Liver (tissue), 9 donors: Measurements from ENCODE around the gene LOXL3. TPM values are rescaled to one million over a fixed set of nuclear protein-coding genes. Genes with fewer than 3 reads are reported as not detected.

Source experiments
- DNase-seq: peaks from one replicate; pipeline ENCODE4 v3.0.0-alpha.2; 2017; ENCODE audit warnings: low spot score
- H3K27ac ChIP-seq, 2 donors: one replicate each; pipeline ENCODE4 v1.7.0; 2013; ENCODE audit warnings: inconsistent platforms in 2 of 2, low read length in 2 of 2, control low read depth in 1 of 2, low read depth in 1 of 2, mild to moderate bottlenecking in 1 of 2
- H3K27me3 ChIP-seq, 4 donors: one replicate each; pipeline versions ENCODE4 v1.6.1 to v1.7.0; 2013; ENCODE audit warnings: low read length in 3 of 4, inconsistent platforms in 1 of 4, mild to moderate bottlenecking in 1 of 4, moderate library complexity in 1 of 4; ENCODE audit not compliant: control insufficient read depth in 4 of 4, insufficient read depth in 4 of 4
- H3K36me3 ChIP-seq, 4 donors: one replicate each; pipeline versions ENCODE4 v1.6.1 to v1.7.0; 2013; ENCODE audit warnings: low read length in 3 of 4, mild to moderate bottlenecking in 3 of 4, low read depth in 1 of 4, moderate library complexity in 1 of 4; ENCODE audit not compliant: control insufficient read depth in 4 of 4, insufficient read depth in 3 of 4
- H3K4me1 ChIP-seq, 4 donors: one replicate each; pipeline versions ENCODE4 v1.6.1 to v1.7.0; 2013; ENCODE audit warnings: low read length in 3 of 4, mild to moderate bottlenecking in 3 of 4, moderate library complexity in 1 of 4; ENCODE audit not compliant: control insufficient read depth in 4 of 4, insufficient read depth in 4 of 4
- H3K4me3 ChIP-seq, 3 donors: one replicate each; pipeline versions ENCODE4 v1.6.1 to v1.7.0; 2013; ENCODE audit warnings: low read length in 3 of 3, control low read depth in 1 of 3, low read depth in 1 of 3, mild to moderate bottlenecking in 1 of 3
- H3K9ac ChIP-seq, 2 donors: one replicate each; pipeline ENCODE4 v1.7.0; 2013; ENCODE audit warnings: low read length in 2 of 2, mild to moderate bottlenecking in 2 of 2, moderate library complexity in 2 of 2, control low read depth in 1 of 2, low read depth in 1 of 2
- H3K9me3 ChIP-seq, 4 donors: one replicate each; pipeline versions ENCODE4 v1.6.1 to v1.7.0; 2013; ENCODE audit warnings: low read length in 3 of 4; ENCODE audit not compliant: control insufficient read depth in 4 of 4
- CTCF ChIP-seq: fragments of 150-350 bp; IDR thresholded peaks from 2 replicates; pipeline ENCODE4 v1.5.1; 2017; ENCODE audit warnings: improper control_type of control experiment, low read depth, low read length; ENCODE audit not compliant: missing input control
- EGR1 ChIP-seq, 2 donors: IDR thresholded peaks; 2 replicates each; pipeline ENCODE4 v1.6.1; 2016 to 2018; ENCODE audit warnings: antibody characterized with exemption in 2 of 2, low read depth in 2 of 2
- FOXA1 ChIP-seq: IDR thresholded peaks from 2 replicates; pipeline ENCODE4 v1.6.1; 2016; ENCODE audit warnings: antibody characterized with exemption
- FOXA2 ChIP-seq: IDR thresholded peaks from 2 replicates; pipeline ENCODE4 v1.6.1; 2016; ENCODE audit warnings: antibody characterized with exemption
- GABPA ChIP-seq, 2 donors: IDR thresholded peaks in 1 of 2; conservative IDR thresholded peaks in 1 of 2; 2 replicates each; pipeline ENCODE4 v1.6.1; 2016; ENCODE audit warnings: antibody characterized with exemption in 2 of 2, mild to moderate bottlenecking in 1 of 2, moderate library complexity in 1 of 2
- HNF4A ChIP-seq, 2 donors: conservative IDR thresholded peaks; 2 replicates each; pipeline ENCODE4 v1.6.1; 2016; ENCODE audit warnings: antibody characterized with exemption in 2 of 2, mild to moderate bottlenecking in 2 of 2
- HNF4G ChIP-seq: IDR thresholded peaks from 2 replicates; pipeline ENCODE4 v1.6.1; 2016; ENCODE audit warnings: antibody characterized with exemption
- JUND ChIP-seq, 2 donors: IDR thresholded peaks; 2 replicates each; pipeline ENCODE4 v1.6.1; 2016; ENCODE audit warnings: antibody characterized with exemption in 2 of 2
- MAX ChIP-seq: IDR thresholded peaks from 2 replicates; pipeline ENCODE4 v1.6.1; 2016; ENCODE audit warnings: antibody characterized with exemption
- NR2F2 ChIP-seq: IDR thresholded peaks from 2 replicates; pipeline ENCODE4 v1.6.1; 2016; ENCODE audit warnings: antibody characterized with exemption
- RAD21 ChIP-seq, 2 donors: IDR thresholded peaks; 2 replicates each; pipeline ENCODE4 v1.6.1; 2016; ENCODE audit warnings: antibody characterized with exemption in 2 of 2, mild to moderate bottlenecking in 2 of 2
- REST ChIP-seq: IDR thresholded peaks from 2 replicates; pipeline ENCODE4 v1.6.1; 2016; ENCODE audit warnings: antibody characterized with exemption, mild to moderate bottlenecking
- RXRA ChIP-seq, 2 donors: IDR thresholded peaks; 2 replicates each; pipeline ENCODE4 v1.6.1; 2017 to 2018; ENCODE audit warnings: antibody characterized with exemption in 2 of 2, mild to moderate bottlenecking in 1 of 2
- SP1 ChIP-seq: IDR thresholded peaks from 2 replicates; pipeline ENCODE4 v1.6.1; 2018; ENCODE audit warnings: antibody characterized with exemption, mild to moderate bottlenecking
- TAF1 ChIP-seq: conservative IDR thresholded peaks from 2 replicates; pipeline ENCODE4 v1.6.1; 2016; ENCODE audit warnings: antibody characterized with exemption, mild to moderate bottlenecking
- YY1 ChIP-seq: IDR thresholded peaks from 2 replicates; pipeline ENCODE4 v1.6.1; 2016; ENCODE audit warnings: antibody characterized with exemption, mild to moderate bottlenecking
- ZBTB33 ChIP-seq: IDR thresholded peaks from 2 replicates; pipeline ENCODE4 v1.6.1; 2016; ENCODE audit warnings: antibody characterized with exemption
- WGBS: extraction: QIAGEN DNeasy Blood & Tissue Kit; methylation state at CpG from one replicate; pipeline ENCODE4 v1.1.7; 2013; 5-methylcytosine and 5-hydroxymethylcytosine counted together
- polyA plus RNA-seq, 2 donors: library from polyadenylated mRNA; stranded (reverse) in 1 of 2; unstranded in 1 of 2; fragments of 200-250 nt in 1 of 2; fragments of >200 nt in 1 of 2; fragmentation: Nextera tagmentation in 1 of 2; extraction: Ambion mirVana in 1 of 2; gene quantifications; one replicate each; pipeline versions ENCODE4 v1.2.1 to v1.2.3, GENCODE V29; 2013 to 2015
- total RNA-seq, 2 donors: library from RNA; depleted of rRNA; stranded (reverse); fragments of >200 nt; gene quantifications; one replicate each; pipeline ENCODE4 v1.2.3, GENCODE V29; 2014
- TF ChIP-seq, protein P1 (sequence below): IDR thresholded peaks from 2 replicates; pipeline ENCODE4 v1.6.1; 2016; ENCODE audit warnings: antibody characterized with exemption
- donor health status: healthy.
- donor health status: healthy.
- donor health status: healthy.
- donor health status: healthy.
- donor health status: healthy.

LOXL3 gene
- total and polyA plus RNA-seq, 4 donors: 0.31 to 2.8 (median 1.3) TPM

- TF ChIP-seq SP1: no peak
- TF ChIP-seq, protein P1, sequence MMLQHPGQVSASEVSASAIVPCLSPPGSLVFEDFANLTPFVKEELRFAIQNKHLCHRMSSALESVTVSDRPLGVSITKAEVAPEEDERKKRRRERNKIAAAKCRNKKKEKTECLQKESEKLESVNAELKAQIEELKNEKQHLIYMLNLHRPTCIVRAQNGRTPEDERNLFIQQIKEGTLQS: no peak
- TF ChIP-seq JUND (IDR thresholded peaks at IDR 0.05): no peak
- no peak for TF ChIP-seq FOXA1
- TF ChIP-seq FOXA2: no peak
- no peak for TF ChIP-seq TAF1
- no peak for TF ChIP-seq YY1
- no peak for TF ChIP-seq MAX
- TF ChIP-seq HNF4A (conservative IDR thresholded peaks at IDR 0.05): no peak
- no peak for TF ChIP-seq REST
- TF ChIP-seq HNF4G: no peak
- no peak for TF ChIP-seq ZBTB33
- 93% methylated on average over 9 of the region's 9 CpGs for WGBS
- DNase-seq: no peak
- Histone ChIP-seq H3K27ac (peak overlapping the region; percentile 22 to 50), H3K4me3 (peak overlapping the region in 1 of 3 donors; percentile 25), H3K4me1 (peaks cover 39 to 73% (median 65%) of the 10 kb centered on the region in 4 donors), H3K9ac (no peak overlapping the region), H3K9me3 (no peaks in the 10 kb centered on the region), H3K36me3 (peaks cover 10 to 16% (median 14%) of the 10 kb centered on the region in 4 donors), H3K27me3 (no peaks in the 10 kb centered on the region)
Measured at GRCh38 chr2:74489906-74490305, 63.8 kb downstream of the LOXL3 start.

DNA sequence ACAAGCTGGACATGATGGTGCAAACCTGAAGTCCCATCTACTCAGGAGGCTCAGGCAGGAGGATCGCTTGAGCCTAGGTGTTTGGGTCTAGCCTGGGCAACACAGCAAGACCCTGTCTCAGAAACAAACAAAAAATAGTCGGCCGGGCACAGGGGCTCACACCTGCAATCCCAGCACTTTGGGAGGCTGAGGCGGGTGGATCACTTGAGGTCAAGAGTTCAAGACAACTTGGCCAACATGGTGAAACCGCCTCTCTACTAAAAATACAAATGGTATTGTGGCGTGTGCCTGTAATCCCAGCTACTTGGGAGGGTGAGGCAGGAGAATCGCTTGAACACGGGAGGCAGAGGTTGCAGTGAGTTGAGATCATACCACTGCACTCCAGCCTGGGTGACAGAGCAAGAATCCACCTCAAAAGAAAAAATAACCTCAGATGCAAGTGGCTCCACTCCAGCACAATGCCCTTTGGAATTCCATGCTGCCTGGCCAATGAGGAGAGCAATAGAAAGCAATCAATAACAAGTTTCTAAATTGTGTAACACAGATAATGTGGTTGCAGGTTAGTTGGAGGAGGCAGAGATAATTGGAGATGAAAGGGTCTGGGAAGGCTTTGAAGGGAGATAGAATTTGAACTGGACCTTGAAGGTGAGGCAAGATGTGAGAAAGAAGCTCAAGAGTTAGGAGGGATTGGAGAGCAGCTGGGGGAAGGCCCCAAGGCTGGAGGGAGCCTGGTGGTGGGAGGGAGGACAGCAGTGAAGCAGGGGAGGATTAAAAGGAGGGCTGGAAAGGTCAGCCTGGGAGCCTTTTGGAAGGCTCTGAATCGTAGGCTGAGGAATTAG is 64.9 kb downstream of the LOXL3 start:
- Histone ChIP-seq H3K4me3 (peak overlapping the region in 2 of 3 donors; percentile 9 to 25), H3K27ac (peak overlapping the region; percentile 38 to 50), H3K4me1 (peaks cover 39 to 72% (median 67%) of the 10 kb centered on the region in 4 donors), H3K9ac (no peak overlapping the region), H3K36me3 (peaks cover 9 to 16% (median 12%) of the 10 kb centered on the region in 4 donors), H3K9me3 (no peaks in the 10 kb centered on the region), H3K27me3 (no peaks in the 10 kb centered on the region)
- 45% methylated on average over 9 of the region's 9 CpGs for WGBS
- DNase-seq: no peak
- TF ChIP-seq TAF1 (no peak), EGR1 (IDR thresholded peaks at IDR 0.05; ENCODE audit: low read depth in 2 of 2) (no peak), FOXA2 (peak; percentile 25), YY1 (peak; percentile 66), JUND (IDR thresholded peaks at IDR 0.05) (peak in 1 of 2 donors; percentile 88), HNF4A (conservative IDR thresholded peaks at IDR 0.05) (peak; percentile 91 to 95), GABPA (IDR thresholded peaks at IDR 0.05 in 1 of 2, conservative IDR thresholded peaks at IDR 0.05 in 1 of 2) (peak in 1 of 2 donors; percentile 70), CTCF (peak; percentile 13), RXRA (IDR thresholded peaks at IDR 0.05) (peak; percentile 91 to 96), RAD21 (IDR thresholded peaks at IDR 0.05) (peak; percentile 46 to 51), NR2F2 (peak; percentile 58), SP1 (peak; percentile 86), MAX (peak; percentile 51)
- TF ChIP-seq, protein P1: peak; percentile 45
